Vagina (tissue), 2 donors: ENCODE measurements around the gene TNNT2. TPM values are rescaled to one million over a fixed set of nuclear protein-coding genes. Genes with fewer than 3 reads are reported as not detected.

ENCODE experiments used
- DNase-seq, 2 donors: peaks; one replicate each; pipeline ENCODE4 v3.0.0-alpha.2; 2017; ENCODE audit errors: extremely low spot score in 2 of 2
- H3K27ac ChIP-seq: fragments of 200-600 bp; sonication (generic); one replicate; pipeline ENCODE4 v1.5.1; 2019
- H3K27me3 ChIP-seq: fragments of 200-600 bp; sonication (generic); one replicate; pipeline ENCODE4 v1.5.1; 2019
- H3K36me3 ChIP-seq, 2 donors: fragments of 200-600 bp; sonication (generic); one replicate each; pipeline ENCODE4 v1.5.1; 2017 to 2019
- H3K4me1 ChIP-seq: fragments of 200-600 bp; sonication (generic); one replicate; pipeline ENCODE4 v1.5.1; 2019
- H3K4me3 ChIP-seq, 2 donors: fragments of 200-600 bp; sonication (generic); 1 replicate in 1 of 2; 2 replicates in 1 of 2; pipeline ENCODE4 v1.5.1; 2016 to 2019
- H3K9me3 ChIP-seq: fragments of 200-600 bp; sonication (generic); one replicate; pipeline ENCODE4 v1.5.1; 2019
- CTCF ChIP-seq, 3 experiments: fragments of 450-650 bp in 2 of 3; fragments of 200-600 bp in 1 of 3; sonication (generic) in 1 of 3; IDR thresholded peaks; one replicate each; pipeline ENCODE4 v1.5.1; 2017 to 2019; ENCODE audit warnings: antibody characterized with exemption in 3 of 3, mild to moderate bottlenecking in 2 of 3, moderate library complexity in 2 of 3
- POLR2A ChIP-seq, 2 donors: fragments of 450-650 bp; IDR thresholded peaks; one replicate each; pipeline ENCODE4 v1.6.1; 2017; ENCODE audit warnings: antibody characterized with exemption in 2 of 2, mild to moderate bottlenecking in 2 of 2, moderate library complexity in 2 of 2
- POLR2AphosphoS5 ChIP-seq, 2 donors: sonication (generic); formaldehyde crosslinking; IDR thresholded peaks; one replicate each; pipeline ENCODE4 v1.9.0; 2017; ENCODE audit warnings: antibody characterized with exemption in 2 of 2, mild to moderate bottlenecking in 2 of 2, low read depth in 1 of 2; ENCODE audit not compliant: insufficient read depth in 1 of 2
- intact Hi-C: fragments of 100-400 bp; cut with DNase I; formaldehyde crosslinking; loops from one replicate; pipeline ENCODE4 v1.15.1; 2023
- total RNA-seq: library from RNA; depleted of rRNA; stranded (reverse); fragments of >200 nt; gene quantifications from one replicate; pipeline ENCODE4 v1.2.3, GENCODE V29; 2016

The TNNT2 gene
- total RNA-seq, 1 donor from 2014 or later, result 9.8 TPM

GRCh38 chr1:201331166-201331565 is 46.3 kb downstream of the TNNT2 start:
- peaks cover 19% of the 10 kb centered on the region for H3K4me1 ChIP-seq
- no peak overlapping the region for H3K4me3 ChIP-seq
- H3K27ac ChIP-seq, result no peak overlapping the region
- peaks cover 0 to 5% of the 10 kb centered on the region in 2 donors for H3K36me3 ChIP-seq
- H3K9me3 ChIP-seq, result no peaks in the 10 kb centered on the region
- no peak for DNase-seq
- H3K27me3 ChIP-seq, result no peaks in the 10 kb centered on the region
- TF ChIP-seq POLR2A (IDR thresholded peaks at IDR 0.05) (no peak), POLR2AphosphoS5 (IDR thresholded peaks at IDR 0.05; ENCODE audit: insufficient read depth in 1 of 2, low read depth in 1 of 2) (no peak), CTCF (IDR thresholded peaks at IDR 0.05) (no peak)
- intact Hi-C loops, result no loop called here

GRCh38 chr1:201330541-201330940 is 46.9 kb downstream of the TNNT2 start:
- Histone ChIP-seq H3K27ac (no peak overlapping the region), H3K27me3 (no peaks in the 10 kb centered on the region), H3K9me3 (no peaks in the 10 kb centered on the region), H3K4me1 (peaks cover 19% of the 10 kb centered on the region), H3K4me3 (no peak overlapping the region), H3K36me3 (peaks cover 0 to 11% of the 10 kb centered on the region in 2 donors)
- intact Hi-C loops, result no loop called here
- TF ChIP-seq CTCF (IDR thresholded peaks at IDR 0.05) (no peak), POLR2AphosphoS5 (IDR thresholded peaks at IDR 0.05; ENCODE audit: insufficient read depth in 1 of 2, low read depth in 1 of 2) (no peak), POLR2A (IDR thresholded peaks at IDR 0.05) (no peak)
- DNase-seq, result no peak

GRCh38 chr1:201329801-201330200 is 47.7 kb downstream of the TNNT2 start:
- Histone ChIP-seq H3K36me3 (peaks cover 0 to 17% of the 10 kb centered on the region in 2 donors), H3K9me3 (no peaks in the 10 kb centered on the region), H3K4me3 (no peak overlapping the region), H3K27me3 (no peaks in the 10 kb centered on the region), H3K4me1 (peaks cover 15% of the 10 kb centered on the region), H3K27ac (no peak overlapping the region)
- intact Hi-C loops, result no loop called here
- no peak for DNase-seq
- TF ChIP-seq POLR2A (IDR thresholded peaks at IDR 0.05) (no peak), POLR2AphosphoS5 (IDR thresholded peaks at IDR 0.05; ENCODE audit: insufficient read depth in 1 of 2, low read depth in 1 of 2) (no peak), CTCF (IDR thresholded peaks at IDR 0.05) (no peak)

- Histone ChIP-seq H3K27me3 (no peaks in the 10 kb centered on the region), H3K4me1 (peaks cover 10% of the 10 kb centered on the region), H3K27ac (no peak overlapping the region), H3K4me3 (no peak overlapping the region), H3K9me3 (no peaks in the 10 kb centered on the region), H3K36me3 (peaks cover 0 to 17% of the 10 kb centered on the region in 2 donors)
- no peak for TF ChIP-seq POLR2AphosphoS5 (IDR thresholded peaks at IDR 0.05; ENCODE audit: insufficient read depth in 1 of 2, low read depth in 1 of 2)
- no peak for TF ChIP-seq CTCF (IDR thresholded peaks at IDR 0.05)
- no peak for TF ChIP-seq POLR2A (IDR thresholded peaks at IDR 0.05)
- no peak for DNase-seq
- intact Hi-C loops, result no loop called here
Observed at GRCh38 chr1:201329286-201329685, 48.2 kb downstream of the TNNT2 start.

- H3K27ac ChIP-seq, result no peak overlapping the region
- H3K9me3 ChIP-seq, result no peaks in the 10 kb centered on the region
- no peak for TF ChIP-seq POLR2A (IDR thresholded peaks at IDR 0.05)
- TF ChIP-seq CTCF (IDR thresholded peaks at IDR 0.05), result no peak
- no peak for TF ChIP-seq POLR2AphosphoS5 (IDR thresholded peaks at IDR 0.05; ENCODE audit: insufficient read depth in 1 of 2, low read depth in 1 of 2)
- peaks cover 7% of the 10 kb centered on the region for H3K4me1 ChIP-seq
- DNase-seq, result no peak
- peaks cover 0 to 17% of the 10 kb centered on the region in 2 donors for H3K36me3 ChIP-seq
- H3K27me3 ChIP-seq, result no peaks in the 10 kb centered on the region
- intact Hi-C loops, result no loop called here
- H3K4me3 ChIP-seq, result no peak overlapping the region
Observed at GRCh38 chr1:201328576-201328975, 48.9 kb downstream of the TNNT2 start.
